Measurements from ENCODE around the gene FOXD1. TPM values are rescaled to one million over a fixed set of nuclear protein-coding genes. Genes with fewer than 3 reads are reported as not detected.
"Not testable (repeated sequence)": the region's sequence is repeated elsewhere in the genome, so short reads cannot be mapped to it uniquely, and the experiment has no call there.

Gene FOXD1
- total RNA-seq, 4 donors from 2014 or later: 0.26 to 0.52 (median 0.51) TPM; not detected in 1

DNA sequence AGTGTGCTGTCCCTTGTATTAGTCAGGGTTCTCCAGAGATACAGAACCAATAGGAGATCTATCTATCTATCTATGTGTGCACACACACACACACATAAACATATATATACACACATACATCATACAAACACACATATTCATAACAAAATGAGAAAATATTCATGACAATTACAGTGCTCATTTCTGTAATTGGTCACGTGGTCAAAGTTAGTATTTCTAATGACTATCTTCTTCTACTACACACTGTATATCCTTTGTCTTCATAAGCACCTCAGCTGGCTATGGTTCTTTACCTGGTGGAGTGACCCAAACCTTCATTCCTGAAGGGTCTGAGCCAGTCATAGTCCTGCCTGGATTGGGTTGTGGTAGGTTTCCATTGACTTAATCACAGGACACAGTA is 31.9 kb upstream of the FOXD1 start:
- no peak overlapping the region for H3K27ac ChIP-seq
- TF ChIP-seq POLR2AphosphoS5 (IDR thresholded peaks at IDR 0.05) (no peak), EP300 (IDR thresholded peaks at IDR 0.05) (no peak), POLR2A (IDR thresholded peaks at IDR 0.05) (no peak)
- TF ChIP-seq, protein P1, sequence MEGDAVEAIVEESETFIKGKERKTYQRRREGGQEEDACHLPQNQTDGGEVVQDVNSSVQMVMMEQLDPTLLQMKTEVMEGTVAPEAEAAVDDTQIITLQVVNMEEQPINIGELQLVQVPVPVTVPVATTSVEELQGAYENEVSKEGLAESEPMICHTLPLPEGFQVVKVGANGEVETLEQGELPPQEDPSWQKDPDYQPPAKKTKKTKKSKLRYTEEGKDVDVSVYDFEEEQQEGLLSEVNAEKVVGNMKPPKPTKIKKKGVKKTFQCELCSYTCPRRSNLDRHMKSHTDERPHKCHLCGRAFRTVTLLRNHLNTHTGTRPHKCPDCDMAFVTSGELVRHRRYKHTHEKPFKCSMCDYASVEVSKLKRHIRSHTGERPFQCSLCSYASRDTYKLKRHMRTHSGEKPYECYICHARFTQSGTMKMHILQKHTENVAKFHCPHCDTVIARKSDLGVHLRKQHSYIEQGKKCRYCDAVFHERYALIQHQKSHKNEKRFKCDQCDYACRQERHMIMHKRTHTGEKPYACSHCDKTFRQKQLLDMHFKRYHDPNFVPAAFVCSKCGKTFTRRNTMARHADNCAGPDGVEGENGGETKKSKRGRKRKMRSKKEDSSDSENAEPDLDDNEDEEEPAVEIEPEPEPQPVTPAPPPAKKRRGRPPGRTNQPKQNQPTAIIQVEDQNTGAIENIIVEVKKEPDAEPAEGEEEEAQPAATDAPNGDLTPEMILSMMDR (IDR thresholded peaks at IDR 0.05): no peak
- no peaks in the 10 kb centered on the region for H3K9me3 ChIP-seq
- no peaks in the 10 kb centered on the region for H3K4me1 ChIP-seq
- WGBS: 89% methylated on average over 1 of the region's 1 CpG
- no peaks in the 10 kb centered on the region for H3K36me3 ChIP-seq
- no peaks in the 10 kb centered on the region for H3K27me3 ChIP-seq
- no peak for DNase-seq (ENCODE audit: low spot score in 2 of 2)
- no peak overlapping the region for H3K4me3 ChIP-seq

DNA sequence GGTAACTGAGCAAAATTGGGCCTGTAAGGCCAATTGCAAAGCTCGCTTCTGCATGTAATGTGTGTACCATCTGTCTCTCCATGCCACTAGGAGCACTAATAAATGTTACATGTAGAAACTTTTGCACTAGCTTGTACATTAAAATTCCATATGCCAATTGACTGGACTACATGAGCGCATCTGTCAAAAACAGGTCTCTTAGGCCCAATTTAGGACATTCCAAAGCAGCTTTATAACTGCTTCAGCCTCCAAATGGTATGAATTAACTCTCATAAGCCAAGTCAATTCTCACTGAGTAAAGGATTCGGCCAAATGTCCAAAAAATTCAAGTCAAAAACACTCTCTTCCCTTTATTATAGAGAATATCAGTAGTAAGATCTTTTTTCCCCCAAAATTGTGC is 23.5 kb upstream of the FOXD1 start:
- Histone ChIP-seq H3K4me3 (no peak overlapping the region), H3K27ac (no peak overlapping the region), H3K36me3 (no peaks in the 10 kb centered on the region), H3K4me1 (no peaks in the 10 kb centered on the region), H3K9me3 (no peaks in the 10 kb centered on the region), H3K27me3 (no peaks in the 10 kb centered on the region)
- WGBS: 56% methylated on average over 3 of the region's 3 CpGs
- TF ChIP-seq EP300 (IDR thresholded peaks at IDR 0.05) (no peak), POLR2AphosphoS5 (IDR thresholded peaks at IDR 0.05) (no peak), POLR2A (IDR thresholded peaks at IDR 0.05) (no peak)
- TF ChIP-seq, protein P1 (IDR thresholded peaks at IDR 0.05): no peak
- no peak for DNase-seq (ENCODE audit: low spot score in 2 of 2)

DNA sequence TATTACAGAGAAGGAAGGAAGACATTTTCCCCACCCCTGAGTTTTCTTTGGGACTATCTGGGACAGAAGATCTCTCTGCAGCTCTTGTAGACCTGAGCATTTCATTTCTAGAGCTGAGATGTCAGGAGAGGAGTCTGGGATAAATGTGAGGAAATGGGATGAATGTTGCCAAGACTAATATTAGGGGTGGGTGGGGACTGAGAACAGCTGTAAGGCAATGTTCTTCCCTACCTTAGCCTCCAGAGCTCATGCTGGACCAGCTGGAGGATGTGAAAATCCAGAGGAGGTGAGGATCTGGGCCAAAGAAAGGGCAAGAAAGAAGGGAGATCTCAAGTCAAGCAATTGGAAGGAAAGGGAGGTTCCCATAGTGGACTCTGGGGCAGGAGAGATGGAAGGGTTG is 23.1 kb upstream of the FOXD1 start:
- H3K27ac ChIP-seq: no peak overlapping the region
- no peaks in the 10 kb centered on the region for H3K27me3 ChIP-seq
- no peak for TF ChIP-seq POLR2A (IDR thresholded peaks at IDR 0.05)
- TF ChIP-seq, protein P1 (IDR thresholded peaks at IDR 0.05): no peak
- TF ChIP-seq POLR2AphosphoS5 (IDR thresholded peaks at IDR 0.05): no peak
- TF ChIP-seq EP300 (IDR thresholded peaks at IDR 0.05): no peak
- H3K4me3 ChIP-seq: no peak overlapping the region
- no peaks in the 10 kb centered on the region for H3K36me3 ChIP-seq
- no peaks in the 10 kb centered on the region for H3K9me3 ChIP-seq
- no peak for DNase-seq (ENCODE audit: low spot score in 2 of 2)
- H3K4me1 ChIP-seq: no peaks in the 10 kb centered on the region

DNA sequence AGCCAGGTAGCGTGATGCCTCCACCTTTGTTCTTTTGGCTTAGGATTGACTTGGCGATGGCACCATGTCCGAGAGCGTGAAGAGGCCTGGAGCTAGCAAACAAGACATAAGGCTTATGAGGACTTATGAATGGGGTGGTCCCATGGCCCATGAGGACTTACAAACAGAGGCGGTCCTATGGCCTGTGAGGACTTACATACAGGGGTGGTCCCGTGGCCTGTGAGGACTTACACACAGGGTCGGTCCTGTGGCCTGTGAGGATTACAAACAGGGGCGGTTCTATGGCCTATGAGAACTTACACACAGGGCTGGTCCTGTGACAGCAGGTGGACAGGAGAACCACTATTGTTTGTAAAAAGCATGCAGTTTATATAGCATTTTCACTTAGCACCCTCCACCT is 21.3 kb upstream of the FOXD1 start:
- Histone ChIP-seq H3K27me3 (no peaks in the 10 kb centered on the region), H3K27ac (no peak overlapping the region), H3K36me3 (no peaks in the 10 kb centered on the region), H3K4me1 (no peaks in the 10 kb centered on the region), H3K4me3 (no peak overlapping the region), H3K9me3 (no peaks in the 10 kb centered on the region)
- no peak for DNase-seq (ENCODE audit: low spot score in 2 of 2)
- WGBS: 96% methylated on average over 8 of the region's 8 CpGs
- no peak for TF ChIP-seq POLR2AphosphoS5 (IDR thresholded peaks at IDR 0.05)
- TF ChIP-seq EP300 (IDR thresholded peaks at IDR 0.05): no peak
- TF ChIP-seq, protein P1 (IDR thresholded peaks at IDR 0.05): no peak
- no peak for TF ChIP-seq POLR2A (IDR thresholded peaks at IDR 0.05)

DNA sequence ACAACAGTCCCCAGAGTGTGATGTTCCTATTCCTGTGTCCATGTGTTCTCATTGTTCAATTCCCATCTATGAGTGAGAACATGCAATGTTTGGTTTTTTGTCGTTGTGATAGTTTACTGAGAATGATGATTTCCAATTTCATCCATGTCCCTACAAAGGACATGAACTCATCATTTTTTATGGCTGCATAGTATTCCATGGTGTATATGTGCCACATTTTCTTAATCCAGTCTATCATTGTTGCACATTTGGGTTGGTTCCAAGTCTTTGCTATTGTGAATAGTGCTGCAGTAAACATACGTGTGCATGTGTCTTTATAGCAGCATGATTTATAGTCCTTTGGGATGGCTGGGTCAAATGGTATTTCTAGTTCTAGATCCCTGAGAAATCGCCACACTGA is 20.1 kb upstream of the FOXD1 start:
- H3K9me3 ChIP-seq; H3K27ac ChIP-seq; DNase-seq (ENCODE audit: low spot score in 2 of 2); H3K4me3 ChIP-seq; H3K27me3 ChIP-seq; H3K36me3 ChIP-seq; H3K4me1 ChIP-seq: not testable (repeated sequence)
- 80% methylated on average over 3 of the region's 3 CpGs for WGBS

DNA sequence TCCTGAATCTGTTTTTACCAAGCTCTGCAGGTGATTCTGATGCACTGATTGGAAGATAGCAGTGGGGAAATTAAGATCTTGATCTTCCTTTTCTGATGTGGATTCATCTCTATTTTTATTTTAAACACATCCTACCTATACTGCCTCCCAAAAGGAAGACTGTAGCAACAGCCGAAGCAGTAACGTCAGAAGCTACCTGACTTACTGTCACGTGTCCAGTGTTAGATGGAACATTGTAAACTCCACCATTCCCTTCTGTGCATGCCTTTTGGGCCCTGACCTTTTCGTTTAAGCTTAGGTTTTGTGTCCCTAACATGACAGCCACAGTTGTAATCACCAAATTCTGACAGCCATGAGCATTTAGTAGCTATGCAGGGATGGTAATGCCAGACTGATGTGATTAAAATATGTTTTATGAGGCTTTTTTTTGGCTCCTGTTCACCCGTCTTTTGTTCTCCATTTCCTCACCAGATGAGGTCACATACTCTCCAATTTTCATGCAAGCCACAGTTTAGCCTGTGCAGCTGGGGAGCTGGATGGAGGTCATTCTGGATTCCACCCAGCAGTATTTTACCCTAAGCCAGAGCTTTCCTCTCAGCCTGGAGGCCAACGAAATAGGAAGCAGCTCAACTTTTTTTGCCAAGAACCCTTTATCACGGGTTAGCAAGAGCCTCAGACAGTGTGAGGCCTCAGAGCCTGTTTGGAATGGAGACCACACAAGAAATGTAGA is 15.6 kb upstream of the FOXD1 start:
- Histone ChIP-seq H3K27me3 (no peaks in the 10 kb centered on the region), H3K27ac (no peak overlapping the region), H3K9me3 (no peaks in the 10 kb centered on the region), H3K4me3 (no peak overlapping the region), H3K4me1 (no peaks in the 10 kb centered on the region), H3K36me3 (no peaks in the 10 kb centered on the region)
- TF ChIP-seq EP300 (IDR thresholded peaks at IDR 0.05): no peak
- TF ChIP-seq POLR2A (IDR thresholded peaks at IDR 0.05): no peak
- TF ChIP-seq POLR2AphosphoS5 (IDR thresholded peaks at IDR 0.05): no peak
- TF ChIP-seq, protein P1 (IDR thresholded peaks at IDR 0.05): no peak
- no peak for DNase-seq (ENCODE audit: low spot score in 2 of 2)
- WGBS: 43% methylated on average over 7 of the region's 7 CpGs
